SK-N-SH treated with all-trans-retinoic acid at 6 μM for 48 hours (cell line): ENCODE data around the gene HES6.

Experiments used
- ARNTL ChIP-seq: fragments of 450-650 bp; formaldehyde crosslinking; IDR thresholded peaks from 2 replicates; pipeline ENCODE4 v1.5.0; 2020; ENCODE audit warnings: low read depth, mild to moderate bottlenecking, moderate library complexity, borderline replicate concordance
- CREB5 ChIP-seq: fragments of 250-450 bp; sonication (Bioruptor Pico); IDR thresholded peaks from 2 replicates; pipeline ENCODE4 v1.5.1; 2020; ENCODE audit warnings: low read depth, mild to moderate bottlenecking, moderate library complexity
- ISL1 ChIP-seq: fragments of 250-450 bp; sonication (Bioruptor Pico); IDR thresholded peaks from 2 replicates; pipeline ENCODE4 v2.1.2; 2022; ENCODE audit warnings: mild to moderate bottlenecking, moderate library complexity
- OSR1 ChIP-seq: fragments of 250-450 bp; sonication (Bioruptor Pico); IDR thresholded peaks from 2 replicates; pipeline ENCODE4 v1.8.0; 2022; ENCODE audit warnings: moderate library complexity, mild to moderate bottlenecking, inconsistent platforms
- PATZ1 ChIP-seq: fragments of 250-450 bp; sonication (Bioruptor Pico); IDR thresholded peaks from 2 replicates; pipeline ENCODE4 v1.8.0; 2020; ENCODE audit warnings: mild to moderate bottlenecking, moderate library complexity, borderline replicate concordance
- RARB ChIP-seq: fragments of 250-450 bp; sonication (Bioruptor Pico); IDR thresholded peaks from 2 replicates; pipeline ENCODE4 v1.8.0; 2021; ENCODE audit warnings: mild to moderate bottlenecking, moderate library complexity
- SNAI2 ChIP-seq: fragments of 250-450 bp; sonication (Bioruptor Pico); IDR thresholded peaks from 2 replicates; pipeline ENCODE4 v1.5.0; 2020; ENCODE audit warnings: mild to moderate bottlenecking, moderate library complexity
- TOX ChIP-seq: fragments of 250-450 bp; sonication (Bioruptor Pico); IDR thresholded peaks from 2 replicates; pipeline ENCODE4 v1.8.0; 2021; ENCODE audit warnings: mild to moderate bottlenecking, moderate library complexity, borderline replicate concordance
- TSHZ2 ChIP-seq: fragments of 250-450 bp; sonication (Bioruptor Pico); IDR thresholded peaks from 2 replicates; pipeline ENCODE4 v1.5.0; 2020; ENCODE audit warnings: mild to moderate bottlenecking, moderate library complexity
- ZC3H10 ChIP-seq: fragments of 250-450 bp; sonication (Bioruptor Pico); IDR thresholded peaks from 2 replicates; pipeline ENCODE4 v1.5.1; 2021; ENCODE audit warnings: mild to moderate bottlenecking, moderate library complexity
- ZFP3 ChIP-seq: fragments of 250-450 bp; sonication (Bioruptor Pico); IDR thresholded peaks from 2 replicates; pipeline ENCODE4 v1.5.0; 2020; ENCODE audit warnings: mild to moderate bottlenecking, moderate library complexity
- ZNF565 ChIP-seq: fragments of 450-650 bp; formaldehyde crosslinking; conservative IDR thresholded peaks from 2 replicates; pipeline ENCODE4 v1.5.0; 2020; ENCODE audit warnings: low read depth, mild to moderate bottlenecking, moderate library complexity
- ZNF70 ChIP-seq: fragments of 450-650 bp; formaldehyde crosslinking; IDR thresholded peaks from 2 replicates; pipeline ENCODE4 v1.5.0; 2020; ENCODE audit warnings: mild to moderate bottlenecking, moderate library complexity

GRCh38 chr2:238226698-238227586, 12.9 kb downstream of the HES6 start:
- TF ChIP-seq SNAI2 (CRISPR knock-in tag) = no peak
- no peak for TF ChIP-seq PATZ1
- no peak for TF ChIP-seq ZC3H10 (CRISPR knock-in tag)
- no peak for TF ChIP-seq ARNTL (CRISPR knock-in tag)
- no peak for TF ChIP-seq ZNF70 (CRISPR knock-in tag)
- no peak for TF ChIP-seq RARB (CRISPR knock-in tag)
- no peak for TF ChIP-seq CREB5
- no peak for TF ChIP-seq ZNF565 (CRISPR knock-in tag)
- no peak for TF ChIP-seq TSHZ2 (CRISPR knock-in tag)
- TF ChIP-seq ISL1 (CRISPR knock-in tag) = no peak
- no peak for TF ChIP-seq TOX (CRISPR knock-in tag)
- no peak for TF ChIP-seq ZFP3 (CRISPR knock-in tag)
- no peak for TF ChIP-seq OSR1 (CRISPR knock-in tag)
